ENCODE measurements around the gene EDAR. TPM values are rescaled to one million over a fixed set of nuclear protein-coding genes. Genes with fewer than 3 reads are reported as not detected.

The EDAR gene
- total RNA-seq, 2 donors from 2014 or later: 0.37 to 1.3 TPM

GRCh38 chr2:108919571-108920373 is 69.2 kb downstream of the EDAR start:
- DNase-seq (no peak), ATAC-seq (no peak)
- no peak overlapping the region for H3K4me3 Mint-ChIP-seq
- peaks cover 5% of the 10 kb centered on the region for H3K4me1 Mint-ChIP-seq
- H3K9me3 ChIP-seq (ENCODE audit: control insufficient read depth, low read length, poor library complexity, severe bottlenecking): no peaks in the 10 kb centered on the region
- peaks cover 7% of the 10 kb centered on the region for H3K27me3 Mint-ChIP-seq
- no peak overlapping the region for H3K27ac Mint-ChIP-seq
- no peaks in the 10 kb centered on the region for H3K36me3 Mint-ChIP-seq (ENCODE audit: low read depth)

- Mint-ChIP-seq H3K36me3 (ENCODE audit: low read depth) (no peaks in the 10 kb centered on the region), H3K4me3 (no peak overlapping the region), H3K27me3 (peaks cover 5% of the 10 kb centered on the region), H3K4me1 (peaks cover 5% of the 10 kb centered on the region), H3K27ac (no peak overlapping the region)
- no peaks in the 10 kb centered on the region for H3K9me3 ChIP-seq (ENCODE audit: control insufficient read depth, low read length, poor library complexity, severe bottlenecking)
- DNase-seq (no peak), ATAC-seq (no peak)
Measured at GRCh38 chr2:108918941-108919341, 70.1 kb downstream of the EDAR start.

GRCh38 chr2:108918156-108918874 is 70.7 kb downstream of the EDAR start:
- H3K36me3 Mint-ChIP-seq (ENCODE audit: low read depth): no peaks in the 10 kb centered on the region
- DNase-seq (no peak), ATAC-seq (no peak)
- H3K27ac Mint-ChIP-seq: no peak overlapping the region
- H3K9me3 ChIP-seq (ENCODE audit: control insufficient read depth, low read length, poor library complexity, severe bottlenecking): no peaks in the 10 kb centered on the region
- H3K4me3 Mint-ChIP-seq: no peak overlapping the region
- H3K4me1 Mint-ChIP-seq: peaks cover 5% of the 10 kb centered on the region
- peaks cover 5% of the 10 kb centered on the region for H3K27me3 Mint-ChIP-seq

- H3K36me3 Mint-ChIP-seq (ENCODE audit: low read depth): no peaks in the 10 kb centered on the region
- no peaks in the 10 kb centered on the region for H3K9me3 ChIP-seq (ENCODE audit: control insufficient read depth, low read length, poor library complexity, severe bottlenecking)
- peaks cover 5% of the 10 kb centered on the region for H3K27me3 Mint-ChIP-seq
- no peak for DNase-seq
- H3K4me3 Mint-ChIP-seq: no peak overlapping the region
- H3K27ac Mint-ChIP-seq: no peak overlapping the region
- H3K4me1 Mint-ChIP-seq: peaks cover 4% of the 10 kb centered on the region
- ATAC-seq: no peak
Measured at GRCh38 chr2:108917526-108917925, 71.5 kb downstream of the EDAR start.

GRCh38 chr2:108916796-108917421 is 72.1 kb downstream of the EDAR start:
- Mint-ChIP-seq H3K4me3 (no peak overlapping the region), H3K27ac (no peak overlapping the region), H3K4me1 (peaks cover 2% of the 10 kb centered on the region), H3K36me3 (ENCODE audit: low read depth) (no peaks in the 10 kb centered on the region), H3K27me3 (peaks cover 5% of the 10 kb centered on the region)
- no peak for ATAC-seq
- no peak for DNase-seq
- H3K9me3 ChIP-seq (ENCODE audit: control insufficient read depth, low read length, poor library complexity, severe bottlenecking): no peaks in the 10 kb centered on the region

- no peaks in the 10 kb centered on the region for H3K9me3 ChIP-seq (ENCODE audit: control insufficient read depth, low read length, poor library complexity, severe bottlenecking)
- H3K27ac Mint-ChIP-seq: no peak overlapping the region
- peaks cover 11% of the 10 kb centered on the region for H3K27me3 Mint-ChIP-seq
- no peak for DNase-seq
- H3K36me3 Mint-ChIP-seq (ENCODE audit: low read depth): no peaks in the 10 kb centered on the region
- H3K4me3 Mint-ChIP-seq: no peak overlapping the region
- no peak for ATAC-seq
- peaks cover 2% of the 10 kb centered on the region for H3K4me1 Mint-ChIP-seq
Measured at GRCh38 chr2:108916122-108916795, 72.8 kb downstream of the EDAR start.

GRCh38 chr2:108912629-108912902 is 76.5 kb downstream of the EDAR start:
- Mint-ChIP-seq H3K36me3 (ENCODE audit: low read depth) (no peaks in the 10 kb centered on the region), H3K27me3 (peaks cover 6% of the 10 kb centered on the region), H3K27ac (no peak overlapping the region), H3K4me3 (no peak overlapping the region), H3K4me1 (peaks cover 2% of the 10 kb centered on the region)
- ATAC-seq (no peak), DNase-seq (no peak)
- no peaks in the 10 kb centered on the region for H3K9me3 ChIP-seq (ENCODE audit: control insufficient read depth, low read length, poor library complexity, severe bottlenecking)

- H3K36me3 Mint-ChIP-seq (ENCODE audit: low read depth): no peaks in the 10 kb centered on the region
- H3K4me3 Mint-ChIP-seq: no peak overlapping the region
- H3K4me1 Mint-ChIP-seq: no peaks in the 10 kb centered on the region
- no peak for ATAC-seq
- no peak for DNase-seq
- H3K9me3 ChIP-seq (ENCODE audit: control insufficient read depth, low read length, poor library complexity, severe bottlenecking): no peaks in the 10 kb centered on the region
- H3K27ac Mint-ChIP-seq: no peak overlapping the region
- H3K27me3 Mint-ChIP-seq: peaks cover 6% of the 10 kb centered on the region
Measured at GRCh38 chr2:108911807-108912628, 77.0 kb downstream of the EDAR start.

GRCh38 chr2:108911401-108911800 is 77.6 kb downstream of the EDAR start:
- ATAC-seq (no peak), DNase-seq (no peak)
- H3K36me3 Mint-ChIP-seq (ENCODE audit: low read depth): no peaks in the 10 kb centered on the region
- H3K4me1 Mint-ChIP-seq: no peaks in the 10 kb centered on the region
- no peak overlapping the region for H3K27ac Mint-ChIP-seq
- no peaks in the 10 kb centered on the region for H3K9me3 ChIP-seq (ENCODE audit: control insufficient read depth, low read length, poor library complexity, severe bottlenecking)
- peaks cover 6% of the 10 kb centered on the region for H3K27me3 Mint-ChIP-seq
- H3K4me3 Mint-ChIP-seq: no peak overlapping the region

- no peaks in the 10 kb centered on the region for H3K4me1 Mint-ChIP-seq
- no peaks in the 10 kb centered on the region for H3K36me3 Mint-ChIP-seq (ENCODE audit: low read depth)
- H3K9me3 ChIP-seq (ENCODE audit: control insufficient read depth, low read length, poor library complexity, severe bottlenecking): no peaks in the 10 kb centered on the region
- ATAC-seq (no peak), DNase-seq (no peak)
- peaks cover 6% of the 10 kb centered on the region for H3K27me3 Mint-ChIP-seq
- no peak overlapping the region for H3K27ac Mint-ChIP-seq
- no peak overlapping the region for H3K4me3 Mint-ChIP-seq
Measured at GRCh38 chr2:108910541-108911396, 78.3 kb downstream of the EDAR start.

GRCh38 chr2:108910011-108910431 is 79.0 kb downstream of the EDAR start:
- Mint-ChIP-seq H3K27ac (no peak overlapping the region), H3K4me3 (no peak overlapping the region), H3K36me3 (ENCODE audit: low read depth) (no peaks in the 10 kb centered on the region), H3K27me3 (peaks cover 6% of the 10 kb centered on the region), H3K4me1 (no peaks in the 10 kb centered on the region)
- no peaks in the 10 kb centered on the region for H3K9me3 ChIP-seq (ENCODE audit: control insufficient read depth, low read length, poor library complexity, severe bottlenecking)
- DNase-seq (no peak), ATAC-seq (no peak)

- Mint-ChIP-seq H3K4me1 (no peaks in the 10 kb centered on the region), H3K4me3 (no peak overlapping the region), H3K27ac (no peak overlapping the region), H3K36me3 (ENCODE audit: low read depth) (no peaks in the 10 kb centered on the region), H3K27me3 (peaks cover 6% of the 10 kb centered on the region)
- no peak for ATAC-seq
- DNase-seq: no peak
- no peaks in the 10 kb centered on the region for H3K9me3 ChIP-seq (ENCODE audit: control insufficient read depth, low read length, poor library complexity, severe bottlenecking)
Measured at GRCh38 chr2:108909275-108909823, 79.7 kb downstream of the EDAR start.

All from T-helper 17 cell (primary cell).